ENCODE measurements around the gene BEND2.

DNA sequence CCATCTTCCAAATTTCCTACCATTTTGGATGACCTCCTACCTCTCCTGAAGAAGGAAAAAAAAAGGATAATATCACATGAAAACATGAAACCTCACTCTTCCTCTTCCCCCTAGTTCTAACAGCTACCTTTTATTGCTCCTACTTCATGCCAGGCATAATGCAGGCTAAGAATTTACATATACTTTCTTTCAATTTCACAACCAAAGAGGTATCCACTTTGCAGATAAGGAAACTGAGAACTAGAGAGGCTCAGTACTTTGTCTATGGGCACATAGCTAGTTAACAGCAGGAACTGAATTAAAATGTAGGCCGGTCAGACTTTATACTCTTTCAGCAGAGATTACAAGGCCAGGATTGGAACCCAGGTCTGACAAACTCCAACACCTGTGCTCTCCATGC lies 34.4 kb upstream of the BEND2 start:
- no peak for TF ChIP-seq POLR2A (IDR thresholded peaks at IDR 0.05)
- TF ChIP-seq, protein P1, sequence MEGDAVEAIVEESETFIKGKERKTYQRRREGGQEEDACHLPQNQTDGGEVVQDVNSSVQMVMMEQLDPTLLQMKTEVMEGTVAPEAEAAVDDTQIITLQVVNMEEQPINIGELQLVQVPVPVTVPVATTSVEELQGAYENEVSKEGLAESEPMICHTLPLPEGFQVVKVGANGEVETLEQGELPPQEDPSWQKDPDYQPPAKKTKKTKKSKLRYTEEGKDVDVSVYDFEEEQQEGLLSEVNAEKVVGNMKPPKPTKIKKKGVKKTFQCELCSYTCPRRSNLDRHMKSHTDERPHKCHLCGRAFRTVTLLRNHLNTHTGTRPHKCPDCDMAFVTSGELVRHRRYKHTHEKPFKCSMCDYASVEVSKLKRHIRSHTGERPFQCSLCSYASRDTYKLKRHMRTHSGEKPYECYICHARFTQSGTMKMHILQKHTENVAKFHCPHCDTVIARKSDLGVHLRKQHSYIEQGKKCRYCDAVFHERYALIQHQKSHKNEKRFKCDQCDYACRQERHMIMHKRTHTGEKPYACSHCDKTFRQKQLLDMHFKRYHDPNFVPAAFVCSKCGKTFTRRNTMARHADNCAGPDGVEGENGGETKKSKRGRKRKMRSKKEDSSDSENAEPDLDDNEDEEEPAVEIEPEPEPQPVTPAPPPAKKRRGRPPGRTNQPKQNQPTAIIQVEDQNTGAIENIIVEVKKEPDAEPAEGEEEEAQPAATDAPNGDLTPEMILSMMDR (IDR thresholded peaks at IDR 0.05): no peak
- TF ChIP-seq EP300 (IDR thresholded peaks at IDR 0.05): no peak
